Adipocyte (in vitro differentiated cells): ENCODE data around the gene PPM1M.
A peak's percentile ranks its signal among the peaks of the same experiment; 100 is the strongest.
"Not testable (repeated sequence)": the region's sequence is repeated elsewhere in the genome, so short reads cannot be mapped to it uniquely, and the experiment has no call there.

Experiments used
- DNase-seq: peaks from one replicate; pipeline ENCODE4 v3.0.0-alpha.2; 2015; ENCODE audit warnings: low read depth
- H3K27me3 ChIP-seq: replicated peaks from 2 replicates; pipeline ENCODE4 v1.7.0; 2013; ENCODE audit warnings: mild to moderate bottlenecking, low read length, moderate library complexity; ENCODE audit not compliant: control insufficient read depth, insufficient read depth
- H3K36me3 ChIP-seq: 2 replicates; pipeline ENCODE4 v1.7.0; 2013; ENCODE audit warnings: low read length, mild to moderate bottlenecking, moderate library complexity; ENCODE audit not compliant: control insufficient read depth, insufficient read depth, severe bottlenecking
- H3K4me1 ChIP-seq: 2 replicates; pipeline ENCODE4 v1.7.0; 2013; ENCODE audit warnings: mild to moderate bottlenecking, low read length, moderate library complexity; ENCODE audit not compliant: control insufficient read depth, insufficient read depth
- H3K4me3 ChIP-seq: 2 replicates; pipeline ENCODE4 v1.7.0; 2013; ENCODE audit warnings: mild to moderate bottlenecking, low read length, moderate library complexity
- H3K9ac ChIP-seq: 2 replicates; pipeline ENCODE4 v1.7.0; 2013; ENCODE audit warnings: mild to moderate bottlenecking, low read length, moderate library complexity
- H3K9me3 ChIP-seq: 2 replicates; pipeline ENCODE4 v1.7.0; 2013; ENCODE audit warnings: mild to moderate bottlenecking, low read length, moderate library complexity; ENCODE audit not compliant: control insufficient read depth

Gene PPM1M

DNA sequence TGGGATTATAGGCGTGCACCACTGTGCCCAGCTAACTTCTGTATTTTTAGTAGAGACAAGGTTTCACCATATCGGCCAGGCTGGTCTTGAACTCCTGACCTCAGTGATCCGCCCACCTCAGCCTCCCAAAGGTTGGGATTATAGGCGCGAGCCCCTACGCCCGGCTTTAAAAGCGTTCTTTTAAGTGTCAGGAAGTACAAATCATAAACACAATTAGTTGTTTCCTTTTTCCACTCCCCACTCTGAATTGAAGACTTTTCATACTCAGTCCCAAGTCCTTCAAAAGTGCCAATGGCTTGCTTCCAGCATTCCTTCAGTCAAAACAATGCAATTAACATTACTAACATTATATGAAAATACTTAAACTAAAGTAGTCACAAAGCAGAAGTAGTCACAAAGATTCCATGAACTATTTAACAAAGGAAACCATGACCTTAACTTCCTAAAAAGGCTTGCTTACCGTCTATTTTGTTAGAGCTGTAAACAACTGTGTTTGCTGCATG, 24.7 kb downstream of the PPM1M start:
- Histone ChIP-seq H3K27me3 (no peaks in the 10 kb centered on the region), H3K9ac (no peak overlapping the region), H3K4me1 (peaks cover 26% of the 10 kb centered on the region), H3K9me3 (no peaks in the 10 kb centered on the region), H3K4me3 (no peak overlapping the region), H3K36me3 (peaks cover 60% of the 10 kb centered on the region)
- DNase-seq, result no peak

DNA sequence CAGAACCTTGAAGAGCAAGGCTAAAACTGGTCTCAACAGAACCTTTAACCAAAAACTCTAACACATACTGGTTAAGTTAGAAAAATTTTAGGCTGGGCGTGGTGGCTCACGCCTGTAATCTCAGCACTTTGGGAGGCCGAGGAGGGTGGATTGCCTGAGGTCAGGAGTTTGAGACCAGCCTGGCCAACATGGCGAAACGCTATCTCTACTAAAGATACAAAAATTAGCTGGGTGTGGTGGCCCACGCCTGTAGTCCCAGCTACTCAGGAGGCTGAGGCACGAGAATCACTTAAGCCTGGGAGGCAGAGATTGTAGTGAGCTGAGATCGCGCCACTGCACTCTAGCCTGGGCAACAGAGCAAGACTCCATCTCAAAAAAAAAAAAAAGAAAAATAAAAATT, 26.6 kb downstream of the PPM1M start:
- Histone ChIP-seq H3K4me1 (peaks cover 40% of the 10 kb centered on the region), H3K36me3 (peaks cover 43% of the 10 kb centered on the region)
- H3K9me3 ChIP-seq, H3K27me3 ChIP-seq, H3K9ac ChIP-seq, DNase-seq, H3K4me3 ChIP-seq: not testable (repeated sequence)

DNA sequence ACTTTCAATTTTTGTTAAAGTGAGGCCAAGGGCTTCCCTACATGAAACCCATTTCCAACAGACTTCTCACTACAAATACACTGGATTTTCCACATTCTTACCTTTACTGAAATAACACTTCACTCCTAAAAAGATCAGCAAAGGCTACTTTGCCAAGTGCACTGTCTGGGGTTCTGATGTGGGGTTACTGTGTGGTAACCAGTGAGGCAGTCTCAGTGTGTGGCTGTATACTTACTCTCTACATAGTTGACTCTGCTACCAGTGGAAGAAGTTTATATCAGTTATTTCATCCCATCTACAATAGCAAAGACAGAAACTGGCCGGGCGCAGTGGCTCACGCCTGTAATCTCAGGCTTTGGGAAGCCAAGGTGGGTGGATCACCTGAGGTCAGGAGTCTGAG, 27.3 kb downstream of the PPM1M start:
- peaks cover 36% of the 10 kb centered on the region for H3K36me3 ChIP-seq
- no peak overlapping the region for H3K9ac ChIP-seq
- H3K27me3 ChIP-seq, result no peaks in the 10 kb centered on the region

DNA sequence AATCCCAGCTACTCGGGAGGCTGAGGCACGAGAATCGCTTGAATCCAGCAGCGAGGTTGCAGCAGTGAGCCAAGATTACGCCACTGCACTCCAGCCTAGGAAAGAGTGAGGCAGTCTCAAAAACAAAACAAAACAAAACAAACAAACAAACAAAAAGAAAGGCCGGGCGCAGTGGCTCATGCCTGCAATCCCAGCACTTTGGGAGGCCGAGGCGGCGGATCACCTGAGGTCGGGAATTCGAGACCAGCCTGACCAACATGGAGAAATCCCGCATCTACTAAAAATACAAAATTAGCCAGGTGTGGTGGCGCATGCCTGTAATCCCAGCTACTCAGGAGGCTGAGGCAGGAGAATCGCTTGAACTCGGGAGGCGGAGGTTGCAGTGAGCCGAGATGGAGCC, 29.2 kb downstream of the PPM1M start:
- peaks cover 16% of the 10 kb centered on the region for H3K36me3 ChIP-seq
- not testable (repeated sequence) for H3K27me3 ChIP-seq

More for the DNA sequence above, 27.3 kb downstream of the PPM1M start:
- no peak for DNase-seq
- Histone ChIP-seq H3K9me3 (no peaks in the 10 kb centered on the region), H3K4me3 (no peak overlapping the region), H3K4me1 (peaks cover 40% of the 10 kb centered on the region)

DNA sequence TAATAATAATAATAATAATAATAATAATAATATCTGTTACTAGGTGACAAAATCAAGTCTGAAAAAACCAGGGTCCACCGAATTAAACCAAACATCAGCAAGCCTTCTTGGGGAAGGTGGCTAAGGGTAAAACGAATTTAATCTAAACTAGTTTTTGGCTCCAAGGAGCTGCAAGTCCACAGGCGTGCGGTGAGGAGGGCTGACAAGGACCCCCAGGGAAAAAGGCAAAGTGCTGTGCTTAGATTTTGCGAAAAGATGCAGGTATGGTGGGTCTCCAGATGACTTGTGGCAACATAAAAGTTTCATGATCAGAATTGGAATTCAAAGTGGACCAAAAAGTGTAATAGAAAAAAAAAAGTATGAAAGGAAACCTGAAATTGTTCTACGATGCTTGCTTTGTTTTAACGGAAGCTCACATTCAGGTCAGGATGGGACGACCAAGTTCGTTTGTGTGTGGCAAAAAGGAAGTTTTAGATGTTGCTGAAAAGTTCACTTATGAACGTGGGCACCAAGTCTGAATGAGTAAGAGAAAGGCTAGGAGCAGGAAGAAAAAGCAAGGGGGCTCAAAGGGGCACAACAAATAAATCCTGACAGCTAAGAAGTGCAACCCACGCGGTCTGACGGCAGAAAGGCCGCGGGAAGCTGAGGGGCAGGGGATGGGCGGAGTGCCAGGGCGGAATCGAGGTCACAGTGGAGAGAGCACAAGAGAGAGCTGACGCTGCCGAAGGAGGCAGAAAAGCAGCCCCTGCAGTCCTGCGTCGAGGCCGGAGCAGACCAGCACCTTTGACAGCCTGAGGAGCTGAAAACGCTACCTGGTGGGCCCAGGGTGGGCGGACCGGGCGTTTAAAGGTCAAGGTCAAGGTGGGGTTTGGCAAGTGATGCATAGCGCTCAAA, 31.8 kb downstream of the PPM1M start:
- H3K9ac ChIP-seq, result peak overlapping the region; percentile 100
- H3K4me1 ChIP-seq, result peaks cover 59% of the 10 kb centered on the region
- no peaks in the 10 kb centered on the region for H3K9me3 ChIP-seq
- DNase-seq, result peak; percentile 81
- no peaks in the 10 kb centered on the region for H3K27me3 ChIP-seq
- peaks cover 7% of the 10 kb centered on the region for H3K36me3 ChIP-seq
- peak overlapping the region; percentile 98 for H3K4me3 ChIP-seq

More for the DNA sequence above, 29.2 kb downstream of the PPM1M start:
- not testable (repeated sequence) for DNase-seq, H3K4me3 ChIP-seq, H3K9me3 ChIP-seq, H3K9ac ChIP-seq
- peaks cover 47% of the 10 kb centered on the region for H3K4me1 ChIP-seq

DNA sequence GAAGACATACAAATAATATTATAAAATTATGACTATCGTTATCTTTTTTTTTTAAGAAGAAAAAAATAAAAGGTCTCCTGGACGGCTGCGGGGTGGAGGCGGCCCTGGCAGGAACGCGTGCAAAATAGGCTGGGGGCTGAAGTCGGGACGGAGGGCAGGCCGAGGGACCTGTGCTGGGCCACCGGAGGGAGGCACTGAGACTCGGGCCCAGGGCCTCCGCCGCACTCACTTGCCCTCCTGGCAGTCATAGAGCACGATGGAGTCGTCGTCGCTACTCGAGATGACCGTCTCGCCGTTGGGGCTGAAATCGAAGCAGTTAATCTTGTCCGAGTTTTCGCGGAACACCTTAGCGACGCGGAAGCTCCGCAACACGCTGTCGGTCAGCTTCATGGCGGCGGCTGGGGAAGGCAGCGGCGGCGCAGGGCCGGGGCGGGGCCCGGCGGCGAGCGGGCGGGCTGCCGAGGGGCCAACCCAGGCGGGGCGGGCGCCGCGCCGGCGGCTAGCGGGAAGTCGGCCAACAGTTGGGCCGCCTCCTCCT, 32.5 kb downstream of the PPM1M start:
- peaks cover 65% of the 10 kb centered on the region for H3K4me1 ChIP-seq
- H3K27me3 ChIP-seq, result no peaks in the 10 kb centered on the region
- DNase-seq, result peak; percentile 77
- H3K9ac ChIP-seq, result peak overlapping the region; percentile 100
- H3K4me3 ChIP-seq, result peak overlapping the region; percentile 98
- peaks cover under 1% of the 10 kb centered on the region for H3K36me3 ChIP-seq
- no peaks in the 10 kb centered on the region for H3K9me3 ChIP-seq

DNA sequence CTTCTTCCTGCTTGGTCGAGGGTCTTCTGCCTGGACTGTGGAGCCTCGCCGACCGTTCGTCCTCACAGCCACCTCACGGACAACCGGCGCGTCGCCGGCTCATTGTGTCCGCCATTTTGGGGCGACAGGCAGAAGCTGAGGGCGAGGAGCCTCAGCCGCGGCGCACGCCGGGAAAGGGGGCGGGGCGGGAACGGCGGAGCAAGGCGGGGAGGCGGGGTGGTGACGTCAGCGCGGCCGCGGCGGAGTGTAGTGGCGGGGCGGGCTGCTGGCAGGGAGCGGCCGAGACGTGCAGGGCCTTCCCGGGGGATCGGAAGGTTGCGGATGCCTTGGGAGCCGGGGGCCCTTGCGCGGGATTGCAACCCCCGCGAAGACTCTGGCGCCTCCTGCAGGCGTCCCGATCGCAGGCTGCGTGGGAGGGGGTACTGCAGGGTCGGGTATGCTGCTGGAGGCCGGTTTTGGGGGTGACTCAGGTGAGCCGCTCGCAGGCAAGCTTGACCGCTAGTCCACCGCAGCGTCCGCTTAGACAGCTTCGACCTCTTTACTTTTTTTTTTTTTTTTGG, 33.0 kb downstream of the PPM1M start, which contains the start of gene WDR82:
WDR82 (minus strand) TSS at position 140 of the 560 bp plus-strand sequence. CDS start 288 bp downstream, outside the sequence.
- Histone ChIP-seq H3K4me1 (peaks cover 67% of the 10 kb centered on the region), H3K9ac (peak within 1 kb of the TSS; percentile 100)

DNA sequence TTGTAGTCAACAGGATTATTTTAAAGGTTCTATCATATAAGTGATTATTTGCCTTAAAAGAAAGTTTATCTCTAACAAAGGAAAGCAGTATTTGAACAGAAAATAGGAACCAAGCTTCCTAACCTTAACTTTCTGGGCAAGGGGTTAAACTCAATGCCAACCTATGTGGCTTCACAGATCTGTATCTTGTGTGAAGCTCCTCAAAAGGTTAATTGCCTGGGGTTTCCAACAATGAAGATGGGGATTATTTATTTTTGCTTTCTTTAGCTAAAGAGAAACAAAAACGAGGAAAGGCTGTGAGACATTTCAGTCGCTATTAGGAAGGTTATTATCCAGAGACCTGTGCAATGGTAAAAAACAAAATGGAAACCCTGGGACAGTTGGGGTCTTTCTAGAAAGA, 34.0 kb downstream of the PPM1M start:
- H3K9me3 ChIP-seq, result no peaks in the 10 kb centered on the region
- no peaks in the 10 kb centered on the region for H3K36me3 ChIP-seq
- H3K4me3 ChIP-seq, result peak overlapping the region; percentile 98
- H3K4me1 ChIP-seq, result peaks cover 59% of the 10 kb centered on the region
- no peaks in the 10 kb centered on the region for H3K27me3 ChIP-seq
- H3K9ac ChIP-seq, result peak overlapping the region; percentile 100
- no peak for DNase-seq

More for the DNA sequence above, 33.0 kb downstream of the PPM1M start, which contains the start of gene WDR82:
- peak; percentile 98 for DNase-seq
- peak within 1 kb of the TSS; percentile 98 for H3K4me3 ChIP-seq
- H3K9me3 ChIP-seq, result no peaks in the 10 kb centered on the region
- H3K27me3 ChIP-seq, result no peaks in the 10 kb centered on the region
- no peaks in the 10 kb centered on the region for H3K36me3 ChIP-seq

DNA sequence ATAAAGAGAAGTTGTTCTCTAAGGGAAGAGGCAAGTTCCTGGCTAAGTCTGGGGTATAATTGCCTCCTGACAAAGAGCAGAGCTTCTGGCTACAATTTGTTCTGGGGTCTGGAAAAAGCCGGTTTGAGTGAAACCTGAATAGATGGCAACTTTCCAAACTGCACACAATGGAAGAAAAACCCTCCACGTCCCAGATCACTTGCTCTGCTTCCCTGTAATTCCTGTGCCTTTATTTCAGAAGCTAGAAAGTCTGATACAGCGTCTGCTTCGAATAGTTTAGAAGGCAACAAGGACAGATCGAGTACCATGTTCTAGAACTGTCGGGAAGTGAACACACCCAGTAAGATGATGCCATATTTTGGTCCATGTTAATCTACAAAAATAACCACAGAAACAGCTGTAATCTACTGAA, 34.5 kb downstream of the PPM1M start:
- peak overlapping the region; percentile 100 for H3K9ac ChIP-seq
- DNase-seq, result peak; percentile 78
- no peaks in the 10 kb centered on the region for H3K36me3 ChIP-seq
- peak overlapping the region; percentile 98 for H3K4me3 ChIP-seq
- no peaks in the 10 kb centered on the region for H3K27me3 ChIP-seq
- H3K9me3 ChIP-seq, result no peaks in the 10 kb centered on the region
- peaks cover 58% of the 10 kb centered on the region for H3K4me1 ChIP-seq

DNA sequence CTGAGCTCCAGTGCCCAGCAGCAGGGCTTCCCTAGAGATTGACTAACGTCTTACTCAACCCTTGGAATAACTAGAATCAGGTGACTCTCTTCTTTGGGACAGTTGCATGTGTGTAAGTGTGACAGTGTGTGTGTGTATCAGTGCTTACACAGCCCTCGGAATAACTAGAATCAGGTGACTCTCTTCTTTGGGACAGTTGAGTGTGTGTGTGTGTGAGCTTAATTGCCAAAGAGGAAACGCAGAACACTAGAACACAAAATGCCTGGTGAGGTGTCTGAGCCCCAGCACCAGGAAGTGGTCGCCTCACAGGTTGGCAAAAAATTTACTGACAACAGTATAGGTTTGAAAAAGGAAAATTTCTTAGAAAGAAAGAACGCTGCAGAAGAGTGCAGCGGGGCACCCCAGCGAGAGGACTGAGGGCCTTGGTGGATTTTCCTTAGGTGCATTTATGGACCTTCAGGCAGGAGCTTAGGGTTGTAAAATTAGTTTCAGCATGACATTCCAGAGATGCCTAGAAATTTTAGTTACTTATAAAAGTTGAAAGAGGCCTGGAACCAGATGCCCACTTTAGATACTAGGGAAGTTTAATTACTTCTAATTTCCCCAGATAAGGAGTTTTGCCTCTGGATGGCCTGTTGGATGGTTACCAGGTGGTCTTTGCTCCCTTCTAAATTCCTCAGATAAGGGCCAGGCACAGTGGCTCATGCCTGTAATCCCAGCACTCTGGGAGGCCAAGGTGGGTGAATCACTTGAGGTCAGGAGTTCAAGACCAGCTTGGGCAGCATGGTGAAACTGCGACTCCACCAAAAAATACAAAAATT, 36.6 kb downstream of the PPM1M start:
- Histone ChIP-seq H3K4me3 (no peak overlapping the region), H3K36me3 (no peaks in the 10 kb centered on the region), H3K9me3 (no peaks in the 10 kb centered on the region), H3K27me3 (no peaks in the 10 kb centered on the region), H3K9ac (no peak overlapping the region), H3K4me1 (peaks cover 52% of the 10 kb centered on the region)
- DNase-seq, result peak; percentile 36
